Stimulated activated CD4-positive, alpha-beta T cell treated with anti-CD3 and anti-CD28 coated beads, Interleukin-1b, Interleukin-23, amount 100 ng/mL, for 4 hours (primary cell): ENCODE data around the gene FAM240A.
"Not testable (repeated sequence)": the region's sequence is repeated elsewhere in the genome, so short reads cannot be mapped to it uniquely, and the experiment has no call there.

Experiments
- DNase-seq, 2 donors: peaks; one replicate each; pipeline ENCODE4 v3.0.0-alpha.2; 2020; ENCODE audit warnings: low read depth in 2 of 2

The FAM240A gene

GRCh38 chr3:46586738-46587246 lies 25.5 kb upstream of the FAM240A start:
- no peak for DNase-seq

DNA sequence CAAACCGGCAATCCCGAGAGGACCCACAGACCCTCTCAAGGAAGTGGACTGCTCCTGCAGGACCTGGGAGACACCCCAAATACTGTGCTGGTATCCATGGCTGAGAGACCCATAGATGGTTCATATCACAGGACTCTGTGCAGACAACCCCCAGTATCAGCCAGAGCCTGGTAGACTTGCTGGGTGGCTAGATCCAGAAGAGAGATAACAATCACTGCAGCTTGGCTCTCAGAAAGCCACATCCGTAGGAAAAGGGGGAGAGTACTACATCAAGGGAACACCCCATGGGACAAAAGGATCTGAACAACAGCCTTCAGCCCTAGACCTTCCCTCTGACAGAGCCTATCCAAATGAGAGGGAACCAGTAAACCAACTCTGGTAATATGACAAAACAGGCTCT lies 25.1 kb upstream of the FAM240A start:
- DNase-seq, result not testable (repeated sequence)

- DNase-seq, result no peak
Observed at GRCh38 chr3:46593274-46593862, 19.0 kb upstream of the FAM240A start.

GRCh38 chr3:46593979-46594378 lies 18.3 kb upstream of the FAM240A start:
- DNase-seq, result no peak

DNA sequence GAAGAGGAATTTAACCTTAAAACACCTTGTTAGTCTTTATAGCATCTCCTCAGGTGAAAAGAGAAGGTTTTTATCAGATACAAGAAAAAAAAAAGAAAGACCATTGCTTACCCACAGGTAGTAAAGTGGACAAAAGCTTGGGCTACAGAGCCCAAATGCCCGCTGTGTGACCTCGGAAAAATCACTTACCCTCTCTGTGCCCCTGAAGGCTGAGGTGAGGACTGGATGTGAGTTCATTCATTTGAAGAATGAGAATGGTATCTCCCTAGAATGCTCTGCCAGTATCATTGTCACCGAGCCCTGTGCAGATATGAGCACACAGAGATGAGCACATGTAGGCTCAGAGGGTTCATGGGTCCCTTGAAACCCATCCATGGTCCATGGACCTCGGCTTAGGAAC lies 17.6 kb upstream of the FAM240A start:
- no peak for DNase-seq

GRCh38 chr3:46595819-46596314 lies 16.5 kb upstream of the FAM240A start:
- DNase-seq, result no peak

DNA sequence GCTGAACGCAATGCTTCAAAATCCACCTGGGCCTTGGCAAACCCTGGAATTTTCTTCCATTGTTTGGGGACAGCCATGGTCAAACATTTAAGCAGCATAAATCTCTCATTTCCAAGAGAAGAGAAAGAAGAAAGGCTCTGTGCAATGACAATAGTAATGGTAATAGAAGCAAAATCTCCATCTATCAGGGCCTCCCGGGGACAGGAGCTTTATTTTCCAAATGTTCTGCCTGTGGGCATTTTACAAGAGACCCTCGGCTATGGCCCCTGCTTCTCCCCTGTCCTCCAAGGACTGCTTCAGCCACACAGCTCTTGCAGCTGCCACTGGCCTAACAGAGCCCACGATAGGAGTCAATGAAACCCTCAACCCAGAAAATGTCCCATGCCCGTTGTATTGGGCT lies 12.7 kb upstream of the FAM240A start:
- DNase-seq, result no peak

DNA sequence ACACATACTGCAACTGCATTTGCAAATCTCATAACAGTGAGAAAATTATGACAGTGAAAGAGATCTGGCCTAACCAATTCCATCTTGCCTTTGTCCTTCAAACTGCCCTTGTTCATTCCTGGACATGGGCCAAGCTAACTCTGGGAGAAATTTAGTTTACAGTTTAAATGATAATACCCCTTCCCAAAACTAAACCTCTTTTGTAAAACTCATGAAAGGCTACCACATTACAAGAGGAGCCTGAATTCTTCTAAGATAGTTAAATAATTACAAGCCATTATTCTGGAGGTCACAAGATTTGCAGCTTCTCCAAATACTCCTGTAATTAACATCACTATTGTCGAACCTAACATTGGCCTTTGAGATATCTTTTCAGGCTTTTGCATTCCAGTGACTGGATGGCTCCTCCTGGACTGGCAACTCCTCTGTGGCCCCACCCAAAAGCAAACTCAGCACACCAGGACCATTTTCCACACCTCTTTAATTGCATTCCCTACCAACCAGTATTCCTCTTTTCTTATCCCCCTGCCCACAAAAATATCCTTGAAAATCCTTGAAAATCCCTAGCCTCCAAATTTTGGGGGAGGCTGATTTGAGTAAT lies 8.8 kb upstream of the FAM240A start:
- no peak for DNase-seq

- no peak for DNase-seq
Observed at GRCh38 chr3:46604127-46604526, 8.2 kb upstream of the FAM240A start.

DNA sequence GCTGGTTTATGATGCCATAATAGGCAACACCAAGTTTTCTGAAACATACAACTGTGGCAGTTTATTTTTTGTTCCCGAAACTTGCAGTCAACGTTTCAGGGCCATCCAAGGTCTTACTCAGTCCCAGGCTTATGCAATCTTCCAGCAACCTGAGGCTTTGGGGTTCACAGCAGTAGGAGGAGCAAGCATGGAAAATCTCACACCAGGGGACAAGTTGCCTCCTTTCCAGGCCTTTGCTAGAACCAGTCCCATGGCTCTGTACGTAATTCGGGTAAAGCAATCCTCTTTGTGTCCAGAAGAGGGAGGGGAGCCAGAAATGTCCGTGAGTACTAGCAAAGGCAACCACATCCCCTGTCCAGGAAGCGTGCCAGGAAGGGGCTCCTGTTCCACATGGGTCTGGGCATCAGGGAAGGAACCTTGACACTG lies 4.7 kb upstream of the FAM240A start:
- no peak for DNase-seq

GRCh38 chr3:46609212-46609721 lies 3.1 kb upstream of the FAM240A start:
- DNase-seq, result no peak

GRCh38 chr3:46609944-46610722 lies 2.2 kb upstream of the FAM240A start:
- DNase-seq, result no peak

- no peak for DNase-seq
Observed at GRCh38 chr3:46613313-46614005, 1.1 kb downstream of the FAM240A start.

- no peak for DNase-seq
Observed at GRCh38 chr3:46614431-46614830, 2.1 kb downstream of the FAM240A start.

DNA sequence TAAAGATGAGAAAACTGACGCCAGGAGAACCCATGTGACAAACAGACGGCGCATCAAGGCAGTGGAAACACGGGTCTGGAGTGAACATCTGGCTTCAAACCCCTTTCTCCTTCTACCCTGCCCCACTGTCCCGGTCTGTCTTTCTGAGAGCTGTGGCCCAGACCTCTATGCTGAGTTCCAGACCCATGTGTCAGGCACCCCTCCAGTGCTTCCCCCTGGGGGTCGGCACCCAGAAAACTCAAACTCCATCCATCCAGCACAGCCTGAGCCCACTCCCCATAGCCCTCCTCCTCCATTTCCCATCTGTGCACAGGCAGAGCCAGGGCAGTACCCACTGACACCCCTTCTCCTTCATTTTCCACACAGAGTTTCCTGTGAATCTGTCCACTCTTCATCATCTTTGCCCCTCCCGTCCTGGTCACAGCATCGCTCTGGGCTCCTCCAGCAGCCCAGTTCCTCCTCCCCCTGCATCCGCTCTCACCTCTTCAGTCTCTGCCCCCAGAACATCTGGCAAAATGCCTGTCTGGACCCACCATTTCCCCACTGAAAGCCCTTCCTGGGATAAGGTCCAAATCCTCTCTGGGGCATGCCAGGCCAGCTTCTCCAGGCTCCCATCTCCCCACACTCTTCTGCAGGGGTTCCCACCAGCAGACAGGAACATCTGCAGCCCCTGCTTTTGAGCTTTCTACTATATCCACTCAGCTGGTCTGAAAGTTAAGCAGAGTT lies 2.9 kb downstream of the FAM240A start:
- no peak for DNase-seq

GRCh38 chr3:46615976-46616375 lies 3.7 kb downstream of the FAM240A start:
- DNase-seq, result no peak

GRCh38 chr3:46617941-46618340 lies 5.6 kb downstream of the FAM240A start:
- DNase-seq, result no peak

GRCh38 chr3:46619845-46620778 lies 7.8 kb downstream of the FAM240A start:
- DNase-seq, result no peak

DNA sequence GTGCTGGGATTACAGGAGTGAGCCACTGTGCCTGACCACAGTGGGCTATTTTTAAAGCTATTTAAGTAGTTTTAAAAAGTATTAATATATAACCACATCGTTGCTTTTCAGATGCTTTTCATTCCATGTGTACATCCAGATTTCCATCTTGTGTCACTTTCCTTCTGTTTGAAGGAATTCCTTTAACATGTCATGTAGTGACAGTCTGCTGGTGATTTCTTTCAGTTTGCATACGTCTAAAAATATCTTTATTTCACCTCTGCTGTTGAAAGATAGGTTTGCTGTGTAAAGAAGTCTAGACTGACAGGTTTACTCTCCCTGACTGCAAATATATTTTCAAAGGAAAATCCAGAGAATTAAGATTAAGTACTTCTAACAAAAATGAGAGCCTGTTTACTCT lies 12.2 kb downstream of the FAM240A start:
- no peak for DNase-seq

DNA sequence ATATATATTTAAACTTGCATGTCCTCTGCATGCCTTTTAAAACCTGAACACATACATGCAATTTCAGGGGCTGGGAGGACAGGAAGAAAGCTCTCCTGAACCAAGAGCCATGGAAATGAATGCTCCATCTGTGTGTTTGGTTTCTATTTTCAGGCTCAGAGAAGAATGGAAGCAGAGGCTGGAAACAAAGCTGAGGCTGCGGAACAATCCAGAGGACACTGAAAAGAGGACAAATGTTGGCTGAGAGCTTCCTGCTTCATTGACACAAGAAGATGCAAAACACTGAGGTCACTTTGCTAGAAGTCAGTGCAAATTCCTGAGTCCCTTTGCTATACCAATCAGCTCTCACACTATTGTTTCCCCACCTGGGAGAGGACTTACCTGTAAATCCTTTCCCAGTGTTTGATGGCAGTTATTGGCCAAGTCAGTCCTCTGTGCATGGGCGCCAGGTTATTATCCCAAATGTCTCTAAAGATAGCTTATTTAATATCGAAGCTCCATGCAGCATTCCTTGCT lies 12.7 kb downstream of the FAM240A start:
- DNase-seq, result no peak
